GM12892 (cell line): ENCODE measurements around the gene ZNF174.

Experiments
- POLR2A ChIP-seq: IDR thresholded peaks from 2 replicates; pipeline ENCODE4 v1.6.1; 2011; ENCODE audit warnings: low read depth, low read length, control low read depth
- POLR2AphosphoS5 ChIP-seq: IDR thresholded peaks from 2 replicates; pipeline ENCODE4 v1.6.1; 2011; ENCODE audit warnings: low read depth, low read length, control low read depth

- TF ChIP-seq POLR2A, result no peak
- TF ChIP-seq POLR2AphosphoS5, result no peak
Measured at GRCh38 chr16:3383045-3383448, 18.0 kb upstream of the ZNF174 start.
